Adipose tissue (tissue), 3 donors: Measurements from ENCODE around the gene VASP. TPM values are rescaled to one million over a fixed set of nuclear protein-coding genes. Genes with fewer than 3 reads are reported as not detected.

ENCODE experiments used
- H3K27ac ChIP-seq: one replicate; pipeline ENCODE4 v1.5.1; 2013; ENCODE audit warnings: low read depth, low read length
- WGBS, 3 donors: extraction: QIAGEN DNeasy Blood & Tissue Kit; methylation state at CpG; one replicate each; pipeline ENCODE4 v1.1.7; 2013; 5-methylcytosine and 5-hydroxymethylcytosine counted together
- polyA plus RNA-seq, 3 donors: library from polyadenylated mRNA; stranded (reverse); fragments of 200-250 nt; gene quantifications; one replicate each; pipeline ENCODE4 v1.2.3, GENCODE V29; 2013
- donor health status: healthy with polysubstance abuse.
- donor health status: Bipolar disorder and iron deficiency.
- donor health status: healthy.

VASP gene
- polyA plus RNA-seq, 3 donors: 14.9 to 93.0 (median 78.0) TPM

GRCh38 chr19:45526971-45527370, 19.7 kb downstream of the VASP start:
- WGBS, 3 donors: 89 to 95% (median 91%) methylated on average over 4 of the region's 4 CpGs
- H3K27ac ChIP-seq: no peak overlapping the region

DNA sequence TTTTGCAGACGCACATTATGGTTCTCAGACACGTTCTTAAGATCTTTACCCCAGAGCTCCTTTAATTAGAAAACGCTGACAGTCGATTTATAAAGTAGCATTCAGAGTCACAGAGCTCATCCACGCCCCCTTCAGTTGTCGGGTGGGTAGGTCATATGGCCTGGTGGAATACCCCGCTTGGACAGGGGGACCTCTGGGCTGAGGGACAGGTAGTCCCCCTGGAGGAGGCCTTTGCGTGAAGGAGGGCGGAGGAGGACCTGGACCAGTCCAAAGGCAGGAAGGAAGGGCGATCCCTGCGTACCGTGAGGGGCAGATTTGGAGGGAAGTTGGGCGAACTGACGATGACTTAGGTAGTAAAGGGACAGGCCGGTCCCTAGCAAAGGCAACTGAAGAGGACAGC, 20.5 kb downstream of the VASP start:
- whole genome bisulfite sequencing, 3 donors: 72 to 79% (median 75%) methylated on average over 15 of the region's 15 CpGs
- H3K27ac ChIP-seq: no peak overlapping the region

- WGBS, 3 donors: 15 to 49% (median 38%) methylated on average over 17 of the region's 17 CpGs
- no peak overlapping the region for H3K27ac ChIP-seq
Observed at GRCh38 chr19:45528149-45528743, 21.0 kb downstream of the VASP start.

DNA sequence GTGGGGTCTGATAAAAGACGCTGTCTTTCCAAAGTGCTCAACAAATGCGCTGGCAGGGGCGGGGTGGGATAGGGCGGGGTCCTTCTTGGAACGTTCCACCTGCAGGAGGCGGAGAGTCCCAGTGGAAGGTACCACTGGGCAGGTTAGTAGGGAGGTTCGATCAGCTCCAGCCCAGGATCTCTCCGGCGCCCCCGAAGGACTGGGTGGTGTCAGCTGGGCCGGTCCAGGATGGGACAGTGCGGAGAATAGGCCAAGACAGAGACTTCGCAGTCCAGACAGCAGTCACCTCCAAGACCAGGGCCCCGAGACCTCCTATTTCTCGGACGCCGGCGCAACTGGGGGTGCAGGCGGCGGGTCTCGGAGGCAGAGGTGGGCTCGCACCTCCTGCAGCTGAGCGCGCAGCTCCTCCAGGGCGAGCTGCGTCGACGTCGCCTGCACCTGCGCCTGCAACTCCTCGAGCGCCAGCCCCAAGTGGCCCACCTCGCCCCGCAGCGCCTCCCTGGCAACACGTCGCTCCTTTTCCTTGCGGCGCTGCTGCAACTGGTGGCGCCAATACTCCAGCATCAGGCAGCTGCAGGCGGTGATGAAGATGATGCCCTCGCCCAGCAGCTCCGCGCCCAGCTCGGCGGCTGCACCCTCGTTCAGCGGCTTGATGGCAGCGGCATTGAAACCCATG, 21.6 kb downstream of the VASP start:
- no peak overlapping the region for H3K27ac ChIP-seq
- 5 to 12% (median 10%) methylated on average over 48 to 49 of the region's 49 CpGs for WGBS, 3 donors

DNA sequence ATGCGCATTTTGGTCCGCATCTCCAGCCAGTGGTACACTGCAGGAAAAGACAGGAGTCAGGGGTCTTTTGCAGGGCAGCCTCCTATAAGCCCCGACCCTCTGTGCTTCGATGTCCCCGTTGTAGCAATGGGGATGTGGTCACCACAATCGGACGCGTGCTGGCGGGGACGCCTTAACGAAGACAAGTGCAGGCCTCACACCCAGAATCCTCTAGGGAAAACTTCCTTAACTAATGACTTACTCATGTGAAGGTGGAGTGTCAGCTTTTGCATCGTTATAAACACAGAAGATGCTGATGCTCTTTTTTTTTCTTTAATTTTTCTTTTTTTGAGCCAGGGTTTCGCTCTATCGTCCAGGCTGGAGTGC, 22.1 kb downstream of the VASP start:
- H3K27ac ChIP-seq: no peak overlapping the region
- 24 to 36% (median 31%) methylated on average over 14 of the region's 14 CpGs for WGBS, 3 donors

DNA sequence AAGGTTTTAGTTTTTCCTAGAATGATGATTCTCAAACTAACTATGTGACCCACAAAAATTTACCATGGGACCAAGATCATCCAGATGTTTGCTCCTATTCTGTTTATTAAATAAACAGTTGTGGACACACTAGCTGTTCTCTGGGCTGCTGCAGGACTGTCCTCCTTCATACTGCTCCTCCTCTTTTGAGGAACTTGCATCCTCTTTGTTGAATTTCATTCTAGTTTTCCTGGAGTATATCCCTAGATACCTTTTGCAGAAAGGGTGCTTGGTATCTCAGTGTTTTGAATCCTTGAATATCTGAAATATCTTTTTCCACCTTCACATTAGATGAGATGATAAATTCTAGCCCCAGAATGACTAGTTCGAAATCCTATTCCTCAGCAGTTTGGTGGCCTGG, 24.1 kb downstream of the VASP start:
- whole genome bisulfite sequencing, 3 donors: 97 to 100% (median 100%) methylated on average over 1 of the region's 1 CpG
- H3K27ac ChIP-seq: no peak overlapping the region

- WGBS, 3 donors: 88 to 96% (median 91%) methylated on average over 9 of the region's 9 CpGs
- no peak overlapping the region for H3K27ac ChIP-seq
Observed at GRCh38 chr19:45539459-45539858, 32.2 kb downstream of the VASP start.

- H3K27ac ChIP-seq: no peak overlapping the region
- WGBS, 3 donors: 73 to 75% (median 74%) methylated on average over 7 of the region's 7 CpGs
Observed at GRCh38 chr19:45542234-45542668, 35.0 kb downstream of the VASP start.

DNA sequence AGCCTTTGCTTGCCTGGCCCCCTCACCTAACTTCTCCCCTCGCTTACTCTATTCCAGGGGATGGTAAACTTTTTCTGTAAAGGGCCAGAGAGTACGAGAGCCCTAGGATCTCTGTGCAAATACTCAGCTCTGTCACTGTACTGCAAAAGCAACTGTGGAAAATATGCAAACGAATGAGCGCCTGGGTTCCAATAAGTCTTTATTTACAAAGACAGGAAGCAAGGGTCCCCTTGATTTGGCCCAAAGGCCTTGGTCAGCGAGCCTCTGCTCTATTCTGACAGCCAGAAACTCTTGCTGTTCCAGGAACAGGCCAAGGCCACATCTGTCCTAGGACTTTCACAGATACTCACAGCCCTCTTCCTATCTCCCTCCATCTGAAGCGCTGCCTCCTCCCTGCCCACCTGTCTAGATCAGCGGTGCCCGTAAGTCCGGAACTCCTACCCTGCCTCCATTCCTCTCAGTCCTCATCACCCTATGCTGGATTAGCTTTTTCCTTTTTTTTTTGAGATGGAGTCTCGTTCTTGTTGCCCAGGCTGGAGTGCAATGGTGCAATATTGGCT, 40.0 kb downstream of the VASP start:
- no peak overlapping the region for H3K27ac ChIP-seq
- 78 to 87% (median 85%) methylated on average over 10 of the region's 10 CpGs for WGBS, 3 donors

GRCh38 chr19:45547965-45548609, 40.8 kb downstream of the VASP start:
- H3K27ac ChIP-seq: no peak overlapping the region
- 74 to 93% (median 82%) methylated on average over 9 of the region's 9 CpGs for WGBS, 3 donors

GRCh38 chr19:45553464-45553863, 46.2 kb downstream of the VASP start:
- 35 to 81% (median 76%) methylated on average over 34 of the region's 34 CpGs for WGBS, 3 donors

DNA sequence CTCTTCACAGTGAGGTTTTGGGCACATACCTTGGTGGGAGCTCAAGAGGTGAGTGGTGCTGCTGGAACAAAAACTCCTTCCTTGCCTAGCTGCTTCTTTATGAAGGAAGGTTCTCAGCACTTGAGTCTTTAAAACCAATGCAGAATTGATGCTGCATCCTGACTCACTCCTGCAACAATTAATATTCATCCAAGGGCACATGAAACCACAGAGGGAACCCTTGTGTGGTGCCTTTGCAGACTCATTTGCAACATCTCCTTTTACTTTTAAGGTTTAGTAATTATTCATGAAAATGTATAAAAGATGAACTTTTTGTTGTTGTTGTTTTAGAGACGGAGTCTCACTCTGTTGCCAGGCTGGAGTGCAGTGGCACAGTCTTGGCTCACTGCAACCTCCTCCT, 47.2 kb downstream of the VASP start:
- no peak overlapping the region for H3K27ac ChIP-seq
- 86 to 96% (median 92%) methylated on average over 1 of the region's 1 CpG for WGBS, 3 donors

More at GRCh38 chr19:45553464-45553863, 46.2 kb downstream of the VASP start:
- no peak overlapping the region for H3K27ac ChIP-seq

DNA sequence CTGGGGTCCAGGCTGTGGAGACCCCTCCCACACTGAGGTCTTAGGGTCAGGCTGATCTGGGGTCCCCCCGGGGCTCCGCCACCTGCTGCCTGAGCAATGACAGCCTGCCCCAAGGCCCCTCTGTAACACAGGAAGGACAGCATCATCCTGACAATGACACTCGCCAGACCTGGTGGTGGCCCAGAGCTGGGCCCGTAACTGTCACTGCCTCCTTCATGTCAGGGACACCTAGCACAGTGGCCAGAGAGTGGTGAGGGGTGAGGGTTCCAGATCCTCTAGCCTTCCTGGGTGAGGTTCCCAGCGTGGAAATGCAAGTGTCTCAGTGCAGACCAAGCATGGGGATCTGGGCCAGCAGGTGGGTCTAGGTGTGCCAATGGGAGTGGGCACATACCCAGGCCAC, 49.6 kb downstream of the VASP start:
- WGBS, 3 donors: 83 to 92% (median 88%) methylated on average over 5 of the region's 5 CpGs
- no peak overlapping the region for H3K27ac ChIP-seq

DNA sequence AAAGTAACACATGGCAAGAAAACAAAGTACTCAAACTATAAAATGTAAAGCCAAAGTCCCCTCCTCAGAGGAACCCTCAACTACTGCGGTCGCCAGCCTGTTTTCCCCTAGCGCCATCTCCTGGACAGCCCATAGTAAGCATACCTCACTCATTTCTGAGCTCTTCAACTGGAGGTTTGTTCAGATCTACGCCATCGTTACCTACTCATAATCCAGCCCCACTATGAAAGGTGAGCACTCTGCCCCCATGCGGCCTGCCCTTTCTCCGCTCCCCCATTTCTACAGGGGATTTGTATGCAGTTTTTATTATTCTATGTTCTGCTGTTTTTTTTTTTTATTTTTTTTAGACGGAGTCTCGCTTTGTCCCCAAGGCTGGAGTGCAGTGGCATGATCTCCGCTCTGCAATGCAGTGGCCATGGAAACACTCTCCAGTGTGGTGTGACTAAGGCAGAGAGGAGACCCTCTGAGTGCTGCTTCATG, 51.2 kb downstream of the VASP start:
- 41 to 45% (median 44%) methylated on average over 10 of the region's 10 CpGs for WGBS, 3 donors
- H3K27ac ChIP-seq: no peak overlapping the region

- 83 to 93% (median 90%) methylated on average over 5 of the region's 5 CpGs for WGBS, 3 donors
- H3K27ac ChIP-seq: no peak overlapping the region
Observed at GRCh38 chr19:45560038-45560437, 52.8 kb downstream of the VASP start.

- no peak overlapping the region for H3K27ac ChIP-seq
- WGBS, 3 donors: 66 to 87% (median 74%) methylated on average over 11 of the region's 11 CpGs
Observed at GRCh38 chr19:45560686-45561085, 53.4 kb downstream of the VASP start.

- no peak overlapping the region for H3K27ac ChIP-seq
- WGBS, 3 donors: 67 to 74% (median 73%) methylated on average over 5 of the region's 5 CpGs
Observed at GRCh38 chr19:45564131-45564780, 57.0 kb downstream of the VASP start.

GRCh38 chr19:45567609-45568008, 60.3 kb downstream of the VASP start:
- H3K27ac ChIP-seq: no peak overlapping the region
- 72 to 90% (median 82%) methylated on average over 2 of the region's 2 CpGs for WGBS, 3 donors

GRCh38 chr19:45568732-45569131, 61.5 kb downstream of the VASP start:
- WGBS, 3 donors: 68 to 83% (median 73%) methylated on average over 3 of the region's 3 CpGs
- H3K27ac ChIP-seq: no peak overlapping the region
